Measurements from ENCODE around the gene FAM81A. TPM values are rescaled to one million over a fixed set of nuclear protein-coding genes. Genes with fewer than 3 reads are reported as not detected.

Gene FAM81A
- total and polyA plus RNA-seq, 9 of the 15 experiments (the other 6 are each of a cell fraction or from before 2014, with no cell fraction given), result not detected

DNA sequence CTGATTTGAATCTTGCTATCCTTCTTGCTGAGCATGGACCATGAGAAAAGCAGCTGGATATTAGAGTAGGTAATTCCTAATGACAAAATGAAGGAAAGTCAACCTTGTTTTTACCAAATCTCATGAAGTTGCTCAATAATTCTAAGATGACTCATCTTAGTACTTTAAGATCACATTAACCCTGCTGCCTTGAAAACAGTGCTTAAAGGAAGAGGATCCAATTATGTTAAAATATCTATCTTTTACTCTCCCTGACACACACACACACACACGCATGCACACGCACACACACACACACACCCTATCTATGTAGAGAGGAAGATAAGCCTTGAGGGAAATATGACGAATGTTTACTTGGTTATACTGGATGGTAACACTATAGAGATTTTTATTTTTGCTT, 49.3 kb upstream of the FAM81A start:
- DNase-seq (ENCODE audit: extremely low read depth in 1 of 4, low spot score in 3 of 4), result no peak
- ChIA-PET POLR2A (no interaction called here), CTCF (ENCODE audit: low intra/inter-chr PET ratio) (no interaction called here)
- Histone ChIP-seq H3K79me2 (ENCODE audit: control insufficient read depth, insufficient read depth, low read length) (no peaks in the 10 kb centered on the region), H3K9ac (ENCODE audit: insufficient read depth in 1 of 2, low read depth in 2 of 2, low read length in 2 of 2) (no peak overlapping the region), H3K27ac (ENCODE audit: extremely low read depth, low read depth, low read length) (no peak overlapping the region), H3K4me3 (no peak overlapping the region), H2AFZ (ENCODE audit: low read depth, low read length) (no peak overlapping the region), H3K27me3 (ENCODE audit: control insufficient read depth in 2 of 2, insufficient read depth in 2 of 2, low read length in 2 of 2) (peaks cover 0 to 23% of the 10 kb centered on the region in 2 experiments; a peak in 2 of 5 replicates), H3K4me2 (ENCODE audit: insufficient read depth, low read length) (no peak overlapping the region), H4K20me1 (replicated peaks; ENCODE audit: control insufficient read depth, insufficient read depth, low read length) (no peaks in the 10 kb centered on the region), H3K9me3 (replicated peaks; ENCODE audit: control insufficient read depth, insufficient read depth, low read depth, low read length) (no peaks in the 10 kb centered on the region), H3K4me1 (replicated peaks in 1 of 2; ENCODE audit: control insufficient read depth in 2 of 2, insufficient read depth in 2 of 2, low read length in 2 of 2) (no peaks in the 10 kb centered on the region), H3K9me1 (ENCODE audit: control insufficient read depth, insufficient read depth, low read length) (no peaks in the 10 kb centered on the region), H3K36me3 (ENCODE audit: control insufficient read depth, insufficient read depth, low read length) (no peaks in the 10 kb centered on the region)
- intact Hi-C loops (cut with micrococcal nuclease), result no loop called here
- TF ChIP-seq CHD2 (IDR thresholded peaks at IDR 0.05; ENCODE audit: low read depth, low read length) (no peak), RFX7 (CRISPR knock-in tag; IDR thresholded peaks at IDR 0.05) (no peak), CEBPB (tag; IDR thresholded peaks at IDR 0.05) (peak; percentile 44; the same call in 1 of the 2 replicates), FOXA1 (IDR thresholded peaks at IDR 0.05; ENCODE audit: borderline replicate concordance) (no peak), CEBPG (CRISPR knock-in tag; IDR thresholded peaks at IDR 0.05) (no peak), CEBPG (tag; conservative IDR thresholded peaks at IDR 0.05 in 1 of 2, IDR thresholded peaks at IDR 0.05 in 1 of 2) (peak; percentile 44 to 51; a peak in 3 of 4 replicates)
- TF ChIP-seq, protein P1, sequence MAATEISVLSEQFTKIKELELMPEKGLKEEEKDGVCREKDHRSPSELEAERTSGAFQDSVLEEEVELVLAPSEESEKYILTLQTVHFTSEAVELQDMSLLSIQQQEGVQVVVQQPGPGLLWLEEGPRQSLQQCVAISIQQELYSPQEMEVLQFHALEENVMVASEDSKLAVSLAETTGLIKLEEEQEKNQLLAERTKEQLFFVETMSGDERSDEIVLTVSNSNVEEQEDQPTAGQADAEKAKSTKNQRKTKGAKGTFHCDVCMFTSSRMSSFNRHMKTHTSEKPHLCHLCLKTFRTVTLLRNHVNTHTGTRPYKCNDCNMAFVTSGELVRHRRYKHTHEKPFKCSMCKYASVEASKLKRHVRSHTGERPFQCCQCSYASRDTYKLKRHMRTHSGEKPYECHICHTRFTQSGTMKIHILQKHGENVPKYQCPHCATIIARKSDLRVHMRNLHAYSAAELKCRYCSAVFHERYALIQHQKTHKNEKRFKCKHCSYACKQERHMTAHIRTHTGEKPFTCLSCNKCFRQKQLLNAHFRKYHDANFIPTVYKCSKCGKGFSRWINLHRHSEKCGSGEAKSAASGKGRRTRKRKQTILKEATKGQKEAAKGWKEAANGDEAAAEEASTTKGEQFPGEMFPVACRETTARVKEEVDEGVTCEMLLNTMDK (IDR thresholded peaks at IDR 0.05; ENCODE audit: borderline replicate concordance, insufficient read depth, low read depth, low read length, poor library complexity, severe bottlenecking), result no peak
- TF ChIP-seq, protein P2, sequence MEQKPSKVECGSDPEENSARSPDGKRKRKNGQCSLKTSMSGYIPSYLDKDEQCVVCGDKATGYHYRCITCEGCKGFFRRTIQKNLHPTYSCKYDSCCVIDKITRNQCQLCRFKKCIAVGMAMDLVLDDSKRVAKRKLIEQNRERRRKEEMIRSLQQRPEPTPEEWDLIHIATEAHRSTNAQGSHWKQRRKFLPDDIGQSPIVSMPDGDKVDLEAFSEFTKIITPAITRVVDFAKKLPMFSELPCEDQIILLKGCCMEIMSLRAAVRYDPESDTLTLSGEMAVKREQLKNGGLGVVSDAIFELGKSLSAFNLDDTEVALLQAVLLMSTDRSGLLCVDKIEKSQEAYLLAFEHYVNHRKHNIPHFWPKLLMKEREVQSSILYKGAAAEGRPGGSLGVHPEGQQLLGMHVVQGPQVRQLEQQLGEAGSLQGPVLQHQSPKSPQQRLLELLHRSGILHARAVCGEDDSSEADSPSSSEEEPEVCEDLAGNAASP (IDR thresholded peaks at IDR 0.05), result no peak
- FAIRE-seq, result no peak
- in situ Hi-C loops (cut with MboI), result no loop called here
- WGBS (ENCODE audit: insufficient coverage, low coverage, missing lambda C conversion rate), result 2% methylated on average over 3 of the region's 3 CpGs
- BruUV-seq (replicated peaks), result no TSS peak
- ATAC-seq, result no peak

Data from K562 (cell line).